Stimulated activated CD8-positive, alpha-beta memory T cell treated with anti-CD3 and anti-CD28 coated beads, Interleukin-2, amount 100 ng/mL, for 48 hours (primary cell): ENCODE measurements around the gene PRKAR2A.
"Not testable (repeated sequence)": the region's sequence is repeated elsewhere in the genome, so short reads cannot be mapped to it uniquely, and the experiment has no call there.

Experiments
- DNase-seq, 2 donors: peaks; one replicate each; pipeline ENCODE4 v3.0.0-alpha.2; 2020; ENCODE audit warnings: low read depth in 2 of 2

Gene PRKAR2A

GRCh38 chr3:48835650-48836366 is 11.9 kb downstream of the PRKAR2A start:
- no peak for DNase-seq

GRCh38 chr3:48832684-48833083 is 15.0 kb downstream of the PRKAR2A start:
- DNase-seq: no peak

GRCh38 chr3:48830715-48831114 is 17.0 kb downstream of the PRKAR2A start:
- no peak for DNase-seq

- DNase-seq: not testable (repeated sequence)
Observed at GRCh38 chr3:48829525-48829924, 18.1 kb downstream of the PRKAR2A start.

- DNase-seq: not testable (repeated sequence)
Observed at GRCh38 chr3:48827874-48828273, 19.8 kb downstream of the PRKAR2A start.

GRCh38 chr3:48826451-48826850 is 21.2 kb downstream of the PRKAR2A start:
- no peak for DNase-seq

GRCh38 chr3:48820612-48821324 is 26.9 kb downstream of the PRKAR2A start:
- DNase-seq: no peak

GRCh38 chr3:48819234-48820221 is 28.1 kb downstream of the PRKAR2A start:
- DNase-seq: no peak

GRCh38 chr3:48811524-48811923 is 36.1 kb downstream of the PRKAR2A start:
- DNase-seq: no peak

GRCh38 chr3:48804930-48805329 is 42.7 kb downstream of the PRKAR2A start:
- DNase-seq: no peak

- DNase-seq: not testable (repeated sequence)
Observed at GRCh38 chr3:48800831-48801230, 46.8 kb downstream of the PRKAR2A start.

GRCh38 chr3:48798998-48799397 is 48.7 kb downstream of the PRKAR2A start:
- no peak for DNase-seq

GRCh38 chr3:48797626-48798025 is 50.0 kb downstream of the PRKAR2A start:
- no peak for DNase-seq

GRCh38 chr3:48795997-48796732 is 51.5 kb downstream of the PRKAR2A start:
- no peak for DNase-seq

- DNase-seq: not testable (repeated sequence)
Observed at GRCh38 chr3:48793484-48793883, 54.2 kb downstream of the PRKAR2A start.

- DNase-seq: no peak
Observed at GRCh38 chr3:48789665-48790064, 58.0 kb downstream of the PRKAR2A start.

- no peak for DNase-seq
Observed at GRCh38 chr3:48788544-48789162, 59.0 kb downstream of the PRKAR2A start.

GRCh38 chr3:48784426-48785120 is 63.1 kb downstream of the PRKAR2A start:
- DNase-seq: no peak

GRCh38 chr3:48783304-48783703 is 64.4 kb downstream of the PRKAR2A start:
- no peak for DNase-seq

GRCh38 chr3:48782046-48782445 is 65.6 kb downstream of the PRKAR2A start:
- DNase-seq: no peak
